Subcutaneous adipose tissue (tissue), 4 donors: ENCODE data around the gene JAKMIP1. TPM values are rescaled to one million over a fixed set of nuclear protein-coding genes. Genes with fewer than 3 reads are reported as not detected.

Experiments
- CTCF ChIP-seq: fragments of 450-650 bp; IDR thresholded peaks from one replicate; pipeline ENCODE4 v1.5.1; 2016; ENCODE audit warnings: low read depth, mild to moderate bottlenecking, control low read depth, antibody characterized with exemption, moderate library complexity
- total RNA-seq, 4 donors: library from RNA; depleted of rRNA; stranded (reverse); fragments of >200 nt; gene quantifications; one replicate each; pipeline ENCODE4 v1.1.0, GENCODE V29; 2016

JAKMIP1 gene
- total RNA-seq, 4 donors from 2014 or later, result 0.33 to 0.88 (median 0.36) TPM

DNA sequence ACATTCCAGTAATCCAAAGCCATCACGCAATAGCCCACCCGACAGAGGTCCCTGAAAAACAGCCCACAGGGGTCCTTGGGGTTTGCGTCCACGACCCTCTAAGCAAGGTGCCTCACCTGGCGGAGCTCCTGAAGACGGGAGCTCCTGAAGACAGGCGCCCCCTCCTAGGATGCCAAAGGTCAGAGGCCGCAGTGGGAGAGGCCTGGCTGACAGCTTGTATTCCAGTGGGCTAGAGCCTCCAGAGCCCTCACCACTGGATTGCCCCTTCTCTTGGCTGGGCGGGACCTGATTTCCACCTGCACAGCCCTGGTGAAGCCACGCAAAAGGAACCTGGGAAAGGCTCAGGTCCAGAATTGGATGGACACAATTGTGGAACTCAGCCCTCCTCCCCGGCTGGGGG, 39.6 kb upstream of the JAKMIP1 start:
- no peak for TF ChIP-seq CTCF

GRCh38 chr4:6239486-6239885, 39.1 kb upstream of the JAKMIP1 start:
- TF ChIP-seq CTCF, result no peak

GRCh38 chr4:6236816-6237390, 36.6 kb upstream of the JAKMIP1 start:
- no peak for TF ChIP-seq CTCF

- no peak for TF ChIP-seq CTCF
These were observed 35.7 kb upstream of the JAKMIP1 start for GRCh38 chr4:6235901-6236640.

DNA sequence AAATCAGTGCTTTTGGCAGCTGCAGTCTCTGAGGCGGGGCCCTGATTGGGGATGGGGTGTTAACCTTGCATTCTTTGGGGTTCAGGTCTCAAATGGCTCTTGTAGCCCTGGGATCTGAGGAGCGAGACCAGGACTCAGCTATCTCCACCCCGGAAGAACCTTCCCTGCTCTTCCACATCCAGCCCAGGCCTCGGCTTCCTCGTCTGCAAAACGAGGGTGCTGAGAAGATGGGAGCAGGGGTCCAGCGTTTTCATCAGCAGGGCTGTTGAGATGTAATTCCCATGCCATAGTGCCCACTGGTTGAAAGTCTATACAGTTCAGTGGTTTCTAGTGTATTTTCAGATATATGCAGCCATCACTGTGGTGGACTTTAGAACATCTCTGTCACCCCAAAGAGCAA, 34.7 kb upstream of the JAKMIP1 start:
- TF ChIP-seq CTCF, result no peak

- TF ChIP-seq CTCF, result no peak
These were observed 33.6 kb upstream of the JAKMIP1 start for GRCh38 chr4:6233929-6234328.

GRCh38 chr4:6232836-6233785, 32.8 kb upstream of the JAKMIP1 start:
- no peak for TF ChIP-seq CTCF
